Mesenchymal stem cell (in vitro differentiated cells and primary cell): ENCODE data around the gene KPNB1.
A peak's percentile ranks its signal among the peaks of the same experiment; 100 is the strongest.

Source experiments
- DNase-seq: peaks from one replicate; pipeline ENCODE4 v3.0.0-alpha.2; 2013
- H2AFZ ChIP-seq: one replicate; pipeline ENCODE4 v1.6.1; 2013; ENCODE audit warnings: low read depth, mild to moderate bottlenecking, control low read depth, inconsistent platforms, low read length, moderate library complexity
- H2AK5ac ChIP-seq: 2 replicates; pipeline ENCODE4 v1.6.1; 2013; ENCODE audit warnings: low read length, moderate library complexity, mild to moderate bottlenecking, inconsistent platforms; ENCODE audit not compliant: severe bottlenecking
- H2BK120ac ChIP-seq: one replicate; pipeline ENCODE4 v1.6.1; 2013; ENCODE audit warnings: low read depth, mild to moderate bottlenecking, inconsistent platforms, low read length, moderate library complexity
- H2BK12ac ChIP-seq, 2 experiments: one replicate each; pipeline ENCODE4 v1.6.1; 2013; ENCODE audit warnings: inconsistent platforms in 2 of 2, low read length in 2 of 2, mild to moderate bottlenecking in 2 of 2, moderate library complexity in 2 of 2, control low read depth in 1 of 2
- H2BK15ac ChIP-seq: one replicate; pipeline ENCODE4 v1.6.1; 2013; ENCODE audit warnings: mild to moderate bottlenecking, low read depth, inconsistent platforms; ENCODE audit not compliant: poor library complexity, severe bottlenecking
- H2BK5ac ChIP-seq: 2 replicates; pipeline ENCODE4 v1.6.1; 2013; ENCODE audit warnings: low read depth, mild to moderate bottlenecking, low read length, control low read depth, inconsistent platforms; ENCODE audit not compliant: poor library complexity, severe bottlenecking
- H3K14ac ChIP-seq, 2 experiments: one replicate each; pipeline ENCODE4 v1.6.1; 2013; ENCODE audit warnings: inconsistent platforms in 2 of 2, low read length in 2 of 2, control low read depth in 1 of 2, mild to moderate bottlenecking in 1 of 2, moderate library complexity in 1 of 2
- H3K18ac ChIP-seq, 2 experiments: one replicate each; pipeline ENCODE4 v1.6.1; 2013; ENCODE audit warnings: inconsistent platforms in 2 of 2, low read length in 2 of 2, control low read depth in 1 of 2, low read depth in 1 of 2, mild to moderate bottlenecking in 1 of 2
- H3K23ac ChIP-seq, 2 experiments: one replicate each; pipeline ENCODE4 v1.6.1; 2013; ENCODE audit warnings: inconsistent platforms in 2 of 2, low read length in 2 of 2, mild to moderate bottlenecking in 2 of 2, moderate library complexity in 2 of 2, control low read depth in 1 of 2
- H3K27ac ChIP-seq: 2 replicates; pipeline ENCODE4 v1.5.1; 2013; ENCODE audit warnings: mild to moderate bottlenecking, moderate library complexity, low read length, control low read depth, inconsistent platforms; ENCODE audit not compliant: poor library complexity, severe bottlenecking
- H3K27me3 ChIP-seq, 2 experiments: 2 replicates each; pipeline versions ENCODE4 v1.6.1 to v1.7.0; 2013; ENCODE audit warnings: low read length in 2 of 2, mild to moderate bottlenecking in 2 of 2, moderate library complexity in 2 of 2, control low read depth in 1 of 2, inconsistent platforms in 1 of 2; ENCODE audit not compliant: control insufficient read depth in 1 of 2, insufficient read depth in 1 of 2
- H3K36me3 ChIP-seq, 2 experiments: 2 replicates each; pipeline versions ENCODE4 v1.6.1 to v1.7.0; 2013; ENCODE audit warnings: low read length in 2 of 2, control low read depth in 1 of 2, inconsistent platforms in 1 of 2, low read depth in 1 of 2, mild to moderate bottlenecking in 1 of 2; ENCODE audit not compliant: insufficient read depth in 2 of 2, control insufficient read depth in 1 of 2
- H3K4ac ChIP-seq, 2 experiments: one replicate each; pipeline ENCODE4 v1.6.1; 2013; ENCODE audit warnings: inconsistent platforms in 2 of 2, low read length in 2 of 2, mild to moderate bottlenecking in 2 of 2, moderate library complexity in 2 of 2, control low read depth in 1 of 2, low read depth in 1 of 2
- H3K4me1 ChIP-seq: 2 replicates; pipeline ENCODE4 v1.6.1; 2013; ENCODE audit warnings: low read depth, low read length, control low read depth; ENCODE audit not compliant: control insufficient read depth, insufficient read depth
- H3K4me2 ChIP-seq: 2 replicates; pipeline ENCODE4 v1.6.1; 2013; ENCODE audit warnings: low read length, mild to moderate bottlenecking, inconsistent platforms; ENCODE audit not compliant: poor library complexity, severe bottlenecking
- H3K4me3 ChIP-seq, 2 experiments: 2 replicates each; pipeline versions ENCODE4 v1.5.1 to v1.7.0; 2013; ENCODE audit warnings: low read length in 2 of 2, mild to moderate bottlenecking in 2 of 2, control low read depth in 1 of 2, low read depth in 1 of 2; ENCODE audit not compliant: insufficient read depth in 1 of 2
- H3K79me1 ChIP-seq: replicated peaks from 2 replicates; pipeline ENCODE4 v1.6.1; 2013; ENCODE audit warnings: mild to moderate bottlenecking, control low read depth, low read length, inconsistent platforms; ENCODE audit not compliant: poor library complexity, severe bottlenecking
- H3K9ac ChIP-seq: 2 replicates; pipeline ENCODE4 v1.7.0; 2013; ENCODE audit warnings: mild to moderate bottlenecking, low read length, moderate library complexity
- H3K9me3 ChIP-seq: 2 replicates; pipeline ENCODE4 v1.7.0; 2013; ENCODE audit warnings: mild to moderate bottlenecking, low read length; ENCODE audit not compliant: control insufficient read depth
- H4K8ac ChIP-seq: one replicate; pipeline ENCODE4 v1.6.1; 2013; ENCODE audit warnings: inconsistent platforms, mild to moderate bottlenecking, low read length, moderate library complexity
- H4K91ac ChIP-seq: one replicate; pipeline ENCODE4 v1.6.1; 2013; ENCODE audit warnings: mild to moderate bottlenecking, low read length, inconsistent platforms
- WGBS: methylation state at CpG from one replicate; pipeline ENCODE4 v1.1.7; 2013; ENCODE audit warnings: mixed read lengths; 5-methylcytosine and 5-hydroxymethylcytosine counted together

Gene KPNB1

DNA sequence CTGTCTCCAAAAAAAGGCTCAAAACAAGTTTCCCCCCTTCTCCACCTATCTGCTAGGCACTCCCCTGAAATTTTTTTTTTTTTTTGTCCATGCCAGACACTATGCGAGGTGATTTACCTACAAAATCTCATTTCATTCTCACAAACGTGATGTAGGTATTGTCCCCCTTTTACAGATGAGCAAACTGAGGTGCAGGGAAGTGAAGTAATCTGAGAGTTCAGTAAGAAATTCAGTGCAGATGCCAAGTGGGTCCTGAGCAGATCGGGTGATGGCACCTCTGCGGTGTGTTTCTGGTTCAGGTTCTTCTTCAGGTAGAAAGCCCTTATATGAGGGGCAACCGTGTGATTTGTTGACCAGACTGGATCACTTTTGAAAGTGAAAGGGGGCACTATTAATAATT is 54.0 kb downstream of the KPNB1 start:
- WGBS = 94% methylated on average over 4 of the region's 5 CpGs
- H2BK12ac ChIP-seq = no peak overlapping the region

DNA sequence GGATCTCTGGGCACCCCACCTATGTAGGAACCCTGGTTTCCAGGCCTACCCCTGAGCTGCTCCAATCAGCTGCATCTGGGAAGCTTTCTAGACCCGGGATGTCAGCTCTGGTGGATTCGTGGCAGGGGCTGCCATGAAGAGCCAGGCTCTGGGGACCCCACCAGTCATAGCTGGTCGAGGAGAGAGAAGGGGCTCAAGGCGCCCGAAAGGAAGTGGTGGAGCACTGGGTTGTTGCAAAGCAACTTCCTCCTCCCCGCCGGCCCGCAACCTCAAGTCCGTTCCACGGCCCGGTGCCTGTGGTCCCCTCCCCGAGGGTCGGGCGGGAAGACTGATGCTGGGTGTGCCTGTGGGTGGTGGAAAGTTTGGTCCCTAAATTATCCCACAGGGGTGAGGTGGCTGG is 54.4 kb downstream of the KPNB1 start:
- WGBS = 85% methylated on average over 14 of the region's 14 CpGs
- Histone ChIP-seq H2AK5ac (no peak overlapping the region), H3K79me1 (peaks cover 4% of the 10 kb centered on the region), H3K27ac (no peak overlapping the region), H3K4me1 (peaks cover 18% of the 10 kb centered on the region), H3K27me3 (no peaks in the 10 kb centered on the region), H2BK5ac (no peak overlapping the region), H3K23ac (no peak overlapping the region), H3K4ac (no peak overlapping the region), H2BK120ac (no peak overlapping the region), H2BK12ac (no peak overlapping the region), H3K14ac (no peak overlapping the region), H3K4me2 (no peak overlapping the region), H3K36me3 (peaks cover 55 to 73% of the 10 kb centered on the region in 2 experiments), H3K18ac (no peak overlapping the region), H3K9ac (no peak overlapping the region), H4K8ac (no peak overlapping the region), H3K9me3 (no peaks in the 10 kb centered on the region), H2BK15ac (peak overlapping the region; percentile 13), H3K4me3 (no peak overlapping the region), H2AFZ (no peak overlapping the region), H4K91ac (no peak overlapping the region)
- DNase-seq = no peak

More for the DNA sequence above, 54.0 kb downstream of the KPNB1 start:
- Histone ChIP-seq H3K4me1 (peaks cover 18% of the 10 kb centered on the region), H3K23ac (no peak overlapping the region), H3K18ac (no peak overlapping the region), H3K9me3 (no peaks in the 10 kb centered on the region), H3K27me3 (no peaks in the 10 kb centered on the region), H3K4me3 (no peak overlapping the region), H2BK15ac (no peak overlapping the region), H4K8ac (no peak overlapping the region), H3K79me1 (peaks cover 4% of the 10 kb centered on the region), H3K4ac (no peak overlapping the region), H2BK120ac (no peak overlapping the region), H2AFZ (no peak overlapping the region), H2AK5ac (no peak overlapping the region), H3K4me2 (no peak overlapping the region), H2BK5ac (no peak overlapping the region), H3K9ac (no peak overlapping the region), H4K91ac (no peak overlapping the region), H3K14ac (no peak overlapping the region), H3K36me3 (peaks cover 58 to 70% of the 10 kb centered on the region in 2 experiments), H3K27ac (no peak overlapping the region)
- no peak for DNase-seq

DNA sequence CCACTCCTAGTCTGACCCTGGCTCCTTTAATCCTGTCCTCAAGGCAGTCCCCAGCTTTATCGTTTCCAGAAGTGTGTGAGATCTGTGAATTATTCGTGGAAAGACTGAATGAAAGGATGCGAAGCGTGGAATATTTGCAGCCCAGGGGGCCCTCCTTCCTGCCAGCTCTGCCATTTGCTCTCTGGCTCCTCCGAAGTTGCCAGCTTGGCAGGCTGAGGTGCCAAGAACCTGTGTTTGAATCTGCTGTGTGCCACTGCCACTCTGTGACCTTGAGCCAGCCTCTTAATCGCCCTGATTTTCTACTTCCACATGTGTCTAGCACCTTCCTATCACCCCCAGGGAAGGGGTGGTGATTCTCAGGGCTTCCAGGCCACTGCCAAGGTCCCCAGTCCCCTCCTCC is 55.0 kb downstream of the KPNB1 start:
- Histone ChIP-seq H3K9ac (no peak overlapping the region), H2AK5ac (no peak overlapping the region), H4K91ac (no peak overlapping the region), H3K4me2 (no peak overlapping the region), H3K27me3 (no peaks in the 10 kb centered on the region), H3K36me3 (peaks cover 55 to 71% of the 10 kb centered on the region in 2 experiments), H2BK15ac (no peak overlapping the region), H2BK120ac (no peak overlapping the region), H3K18ac (no peak overlapping the region), H3K14ac (no peak overlapping the region), H4K8ac (no peak overlapping the region), H2BK5ac (no peak overlapping the region), H3K9me3 (no peaks in the 10 kb centered on the region), H3K27ac (no peak overlapping the region), H2AFZ (no peak overlapping the region), H3K79me1 (peaks cover 4% of the 10 kb centered on the region), H2BK12ac (no peak overlapping the region), H3K4ac (no peak overlapping the region), H3K4me3 (no peak overlapping the region), H3K23ac (no peak overlapping the region), H3K4me1 (peaks cover 18% of the 10 kb centered on the region)
- WGBS = 80% methylated on average over 6 of the region's 6 CpGs
- no peak for DNase-seq

DNA sequence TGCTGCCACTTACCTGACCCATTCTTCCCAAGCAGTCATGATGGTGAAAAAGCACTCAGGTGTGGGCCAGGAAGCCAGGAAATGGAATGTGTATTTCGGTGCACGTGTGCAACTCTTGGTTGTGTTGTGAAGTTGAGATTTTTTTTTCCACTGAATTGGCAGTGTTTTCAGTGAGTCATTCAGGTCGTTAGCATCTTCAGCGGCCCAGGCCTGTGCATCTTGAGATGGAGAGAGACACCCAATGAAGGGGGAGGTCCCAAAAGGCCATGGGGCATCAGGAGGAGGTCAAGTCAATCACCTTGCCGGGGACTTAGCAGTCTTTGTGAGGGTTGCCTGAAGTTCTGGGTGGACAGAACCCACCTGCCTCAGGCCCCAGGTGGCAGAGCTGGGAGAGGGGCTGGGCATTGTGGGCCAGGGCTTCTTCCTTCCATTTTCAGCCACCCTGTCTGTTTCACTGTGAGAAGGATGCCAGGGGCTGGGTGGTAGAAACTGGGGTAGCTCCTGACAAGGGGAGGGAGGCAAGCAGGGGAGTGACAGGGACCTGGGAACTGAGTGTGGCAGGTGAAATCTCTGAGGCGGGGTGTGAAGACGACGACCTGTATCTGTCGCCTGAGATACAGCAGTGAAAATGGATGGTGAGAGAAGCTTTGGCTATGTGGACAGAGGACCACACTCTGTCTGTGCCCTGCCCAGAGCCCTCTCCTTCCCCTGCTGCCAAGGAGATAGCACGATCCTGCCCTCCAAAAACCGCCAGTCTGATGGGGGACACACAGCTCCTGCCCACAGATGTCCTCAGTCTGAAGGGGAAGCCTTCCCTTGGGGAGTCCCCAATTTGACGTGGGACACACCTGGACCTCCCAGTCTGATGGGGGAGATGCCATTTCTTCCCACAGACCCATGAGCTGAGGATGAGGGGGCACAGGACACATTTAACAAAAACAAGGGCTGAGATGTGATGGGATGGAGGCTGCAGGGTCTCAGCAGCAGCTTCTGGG is 56.1 kb downstream of the KPNB1 start:
- H2BK120ac ChIP-seq = no peak overlapping the region
- no peak overlapping the region for H2AFZ ChIP-seq
- no peak overlapping the region for H2BK15ac ChIP-seq
- H4K91ac ChIP-seq = no peak overlapping the region
- no peak overlapping the region for H2AK5ac ChIP-seq
- peaks cover 59 to 73% of the 10 kb centered on the region in 2 experiments for H3K36me3 ChIP-seq
- no peak for DNase-seq
- no peaks in the 10 kb centered on the region for H3K27me3 ChIP-seq
- no peak overlapping the region for H2BK12ac ChIP-seq
- no peaks in the 10 kb centered on the region for H3K9me3 ChIP-seq
- H3K27ac ChIP-seq = no peak overlapping the region
- no peak overlapping the region for H2BK5ac ChIP-seq
- no peak overlapping the region for H3K18ac ChIP-seq
- no peak overlapping the region for H3K4me2 ChIP-seq
- H4K8ac ChIP-seq = no peak overlapping the region
- 84% methylated on average over 12 of the region's 12 CpGs for WGBS
- no peak overlapping the region for H3K14ac ChIP-seq
- no peak overlapping the region for H3K4ac ChIP-seq
- no peak overlapping the region for H3K9ac ChIP-seq
- no peak overlapping the region for H3K23ac ChIP-seq
- peaks cover 18% of the 10 kb centered on the region for H3K4me1 ChIP-seq
- no peak overlapping the region for H3K4me3 ChIP-seq
- H3K79me1 ChIP-seq = peaks cover 4% of the 10 kb centered on the region
